Tibial artery (tissue), 4 donors: Measurements from ENCODE around the gene OLFML2A.

Source experiments
- DNase-seq, 2 donors: peaks; one replicate each; pipeline ENCODE4 v3.0.0-alpha.2; 2019
- H3K27ac ChIP-seq, 2 donors: fragments of 200-600 bp; sonication (generic) in 1 of 2; 1 replicate in 1 of 2; 2 replicates in 1 of 2; pipeline ENCODE4 v1.5.1; 2018 to 2019; ENCODE audit warnings: mild to moderate bottlenecking in 1 of 2
- H3K27me3 ChIP-seq, 2 donors: fragments of 200-600 bp; sonication (generic) in 1 of 2; one replicate each; pipeline versions ENCODE4 v1.5.1 to v1.6.0; 2016 to 2019
- H3K36me3 ChIP-seq, 3 donors: fragments of 200-600 bp; sonication (generic) in 2 of 3; one replicate each; pipeline ENCODE4 v1.5.1; 2016 to 2019; ENCODE audit warnings: mild to moderate bottlenecking in 2 of 3
- H3K4me1 ChIP-seq, 4 donors: fragments of 200-600 bp; sonication (generic) in 2 of 4; 1 replicate in 3 of 4; 2 replicates in 1 of 4; pipeline ENCODE4 v1.5.1; 2016 to 2019
- H3K4me3 ChIP-seq, 2 donors: fragments of 200-600 bp; sonication (generic) in 1 of 2; 1 replicate in 1 of 2; 2 replicates in 1 of 2; pipeline ENCODE4 v1.5.1; 2018 to 2019; ENCODE audit warnings: mild to moderate bottlenecking in 2 of 2
- H3K9me3 ChIP-seq, 3 donors: fragments of 200-600 bp; sonication (generic) in 1 of 3; one replicate each; pipeline ENCODE4 v1.5.1; 2016 to 2019
- intact Hi-C: fragments of 100-400 bp; cut with DNase I; formaldehyde crosslinking; loops from one replicate; pipeline ENCODE4 v1.15.0; 2023; ENCODE audit warnings: low total_unique reads
- TF ChIP-seq, protein P1 (sequence below), 2 experiments: fragments of 200-600 bp in 1 of 2; fragments of 450-650 bp in 1 of 2; IDR thresholded peaks; one replicate each; pipeline ENCODE4 v1.5.1; 2017 to 2019; ENCODE audit warnings: antibody characterized with exemption in 2 of 2, mild to moderate bottlenecking in 1 of 2, moderate library complexity in 1 of 2

The OLFML2A gene

GRCh38 chr9:124859803-124860581 is 83.1 kb downstream of the OLFML2A start:
- intact Hi-C loops: loop anchor here (10.0 kb wide), 1 partner anchor 285 kb away; the partner anchor contains the start of gene SCAI
- peaks cover 33 to 53% (median 37%) of the 10 kb centered on the region in 3 donors for H3K36me3 ChIP-seq
- H3K9me3 ChIP-seq: no peaks in the 10 kb centered on the region
- H3K27me3 ChIP-seq: no peaks in the 10 kb centered on the region
- H3K27ac ChIP-seq: peak overlapping the region in 1 of 2 donors; percentile 84
- TF ChIP-seq, protein P1, sequence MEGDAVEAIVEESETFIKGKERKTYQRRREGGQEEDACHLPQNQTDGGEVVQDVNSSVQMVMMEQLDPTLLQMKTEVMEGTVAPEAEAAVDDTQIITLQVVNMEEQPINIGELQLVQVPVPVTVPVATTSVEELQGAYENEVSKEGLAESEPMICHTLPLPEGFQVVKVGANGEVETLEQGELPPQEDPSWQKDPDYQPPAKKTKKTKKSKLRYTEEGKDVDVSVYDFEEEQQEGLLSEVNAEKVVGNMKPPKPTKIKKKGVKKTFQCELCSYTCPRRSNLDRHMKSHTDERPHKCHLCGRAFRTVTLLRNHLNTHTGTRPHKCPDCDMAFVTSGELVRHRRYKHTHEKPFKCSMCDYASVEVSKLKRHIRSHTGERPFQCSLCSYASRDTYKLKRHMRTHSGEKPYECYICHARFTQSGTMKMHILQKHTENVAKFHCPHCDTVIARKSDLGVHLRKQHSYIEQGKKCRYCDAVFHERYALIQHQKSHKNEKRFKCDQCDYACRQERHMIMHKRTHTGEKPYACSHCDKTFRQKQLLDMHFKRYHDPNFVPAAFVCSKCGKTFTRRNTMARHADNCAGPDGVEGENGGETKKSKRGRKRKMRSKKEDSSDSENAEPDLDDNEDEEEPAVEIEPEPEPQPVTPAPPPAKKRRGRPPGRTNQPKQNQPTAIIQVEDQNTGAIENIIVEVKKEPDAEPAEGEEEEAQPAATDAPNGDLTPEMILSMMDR (IDR thresholded peaks at IDR 0.05): no peak
- H3K4me1 ChIP-seq: peaks cover 0 to 25% (median 23%) of the 10 kb centered on the region in 4 donors
- DNase-seq: no peak
- H3K4me3 ChIP-seq: peak overlapping the region in 1 of 2 donors; percentile 78

DNA sequence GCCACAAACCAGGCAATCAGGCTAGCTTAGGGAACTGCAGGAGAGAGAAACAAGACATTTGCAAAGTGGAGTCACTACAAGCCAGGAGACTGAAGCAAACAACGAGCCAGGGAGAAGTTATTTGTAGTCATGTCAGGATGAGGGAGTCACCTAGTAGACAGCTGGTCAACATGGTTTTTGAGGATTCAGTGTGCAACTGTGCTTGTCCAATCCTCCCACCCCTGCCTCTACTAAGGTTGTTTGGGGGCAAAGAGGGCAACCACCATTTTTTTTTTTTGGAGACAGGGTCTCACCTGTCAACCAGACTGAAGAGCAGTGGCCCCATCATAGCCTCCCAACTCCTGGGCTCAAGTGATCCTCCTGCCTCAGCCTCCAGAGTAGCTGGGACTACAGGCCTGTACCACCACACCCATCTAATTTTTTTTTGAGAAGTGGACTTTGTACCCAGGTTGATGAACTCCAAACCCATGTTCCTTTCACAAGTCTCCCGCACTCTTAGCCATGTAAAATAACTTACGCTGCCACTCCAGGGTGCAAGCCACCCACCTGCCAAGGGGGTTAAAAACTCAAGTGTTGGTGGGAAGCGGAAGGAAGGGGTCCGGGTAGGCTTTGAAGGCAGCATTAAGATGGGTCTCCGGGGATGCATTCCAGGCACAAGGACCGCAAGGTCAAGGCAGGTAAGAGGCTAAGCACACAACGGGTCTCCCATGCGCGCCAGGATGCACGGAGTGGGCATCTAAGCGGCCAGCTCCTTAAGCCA is 83.8 kb downstream of the OLFML2A start:
- no peak for DNase-seq
- TF ChIP-seq, protein P1 (IDR thresholded peaks at IDR 0.05): no peak
- intact Hi-C loops: loop anchor here (10.0 kb wide), 1 partner anchor 284 kb away; the partner anchor contains the start of gene SCAI

GRCh38 chr9:124861342-124862229 is 84.7 kb downstream of the OLFML2A start, which contains the start of the genes ARPC5L and RPL35:
Gene ARPC5L (plus strand): TSS chr9:124862130. CDS start chr9:124869291, 7,161 bp downstream.
Gene RPL35 (minus strand): TSS chr9:124861957. CDS start chr9:124861912, 45 bp downstream.
- Histone ChIP-seq H3K27me3 (no peaks in the 10 kb centered on the region), H3K9me3 (no peaks in the 10 kb centered on the region), H3K4me1 (peaks cover 0 to 25% (median 23%) of the 10 kb centered on the region in 4 donors), H3K36me3 (peaks cover 33 to 45% (median 37%) of the 10 kb centered on the region in 3 donors), H3K27ac (peak within 1 kb of the TSS; percentile 81 to 84), H3K4me3 (peak within 1 kb of the TSS; percentile 60 to 78)
- intact Hi-C loops: loop anchor here (10.0 kb wide), 1 partner anchor 283 kb away; the partner anchor contains the start of gene SCAI
- TF ChIP-seq, protein P1 (IDR thresholded peaks at IDR 0.05): peak; percentile 17 to 25
- DNase-seq: peak; percentile 92 to 96

More for the DNA sequence above, 83.8 kb downstream of the OLFML2A start:
- no peaks in the 10 kb centered on the region for H3K9me3 ChIP-seq
- H3K27me3 ChIP-seq: no peaks in the 10 kb centered on the region
- H3K27ac ChIP-seq: peak overlapping the region; percentile 81 to 84
- peaks cover 0 to 25% (median 23%) of the 10 kb centered on the region in 4 donors for H3K4me1 ChIP-seq
- peaks cover 33 to 53% (median 37%) of the 10 kb centered on the region in 3 donors for H3K36me3 ChIP-seq
- peak overlapping the region; percentile 60 to 78 for H3K4me3 ChIP-seq

- no peaks in the 10 kb centered on the region for H3K27me3 ChIP-seq
- no peak overlapping the region for H3K27ac ChIP-seq
- no peak for DNase-seq
- H3K4me1 ChIP-seq: peaks cover 0 to 38% (median 33%) of the 10 kb centered on the region in 4 donors
- H3K9me3 ChIP-seq: no peaks in the 10 kb centered on the region
- TF ChIP-seq, protein P1 (IDR thresholded peaks at IDR 0.05): no peak
- intact Hi-C loops: loop anchor here (10.0 kb wide), 1 partner anchor 281 kb away; the partner anchor contains the start of gene SCAI
- H3K4me3 ChIP-seq: no peak overlapping the region
- peaks cover 19 to 27% (median 23%) of the 10 kb centered on the region in 3 donors for H3K36me3 ChIP-seq
These were observed 86.5 kb downstream of the OLFML2A start for GRCh38 chr9:124863371-124863871.
